ENCODE measurements around the gene JOSD1.

DNA sequence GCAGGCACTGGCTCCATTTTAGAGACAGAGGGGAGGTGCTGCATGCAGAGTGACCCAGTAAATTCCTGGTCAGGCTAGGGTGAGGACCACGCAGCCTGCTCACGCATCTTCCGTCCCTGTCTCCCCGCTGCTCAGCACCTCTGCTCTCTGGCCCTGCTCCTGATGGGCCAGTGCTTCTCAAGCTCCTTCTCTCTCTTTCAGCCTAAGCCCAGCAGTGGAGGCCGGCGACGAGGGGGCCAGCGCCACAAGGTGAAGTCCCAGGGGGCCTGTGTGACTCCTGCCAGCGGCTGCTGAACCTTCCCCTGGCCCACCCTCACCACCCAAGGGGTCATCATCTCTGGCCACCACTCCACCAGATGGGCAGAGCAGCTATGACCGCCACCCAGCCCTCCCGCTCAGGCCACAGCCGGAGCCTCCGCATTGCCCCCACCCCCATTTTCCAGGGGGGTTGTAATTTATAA lies 29.7 kb upstream of the JOSD1 start:
- no peak for TF ChIP-seq CTCF (IDR thresholded peaks at IDR 0.05)
- no peak for TF ChIP-seq POLR2A (IDR thresholded peaks at IDR 0.05)
